Heart left ventricle (tissue), 13 donors: ENCODE data around the gene ZSWIM4.

Source experiments
- POLR2A ChIP-seq, 2 donors: fragments of 450-650 bp; IDR thresholded peaks; one replicate each; pipeline ENCODE4 v1.6.1; 2017; ENCODE audit warnings: antibody characterized with exemption in 2 of 2, mild to moderate bottlenecking in 2 of 2, moderate library complexity in 2 of 2
- TF ChIP-seq, protein P1 (sequence below), 12 donors: fragments of 200-600 bp; sonication (generic) in 4 of 12; IDR thresholded peaks; one replicate each; pipeline versions ENCODE4 v1.5.0 to v1.8.0; 2018 to 2022; ENCODE audit warnings: antibody characterized with exemption in 12 of 12, mild to moderate bottlenecking in 5 of 12
- donor health status: ischemic (EF 13 %, LVEDD 7.1; RV severe dilation, severe dysfunction).
- donor health status: DM: no; HTN: yes; CAD: no.
- donor health status: DM: no; HTN: no; CAD: no.
- donor health status: ischemic (EF 25% LVEDD 6.9; RV normal size, moderate dysfunction).
- donor health status: ischemic (EF 25% LVEDD 5.7; RV mildly dilated, moderate dysfunction).
- donor health status: ischemic (EF 35%, LVEDD 5.7; RV mildly dilated, moderate dysfunction).
- donor health status: nonischemic (EF 11% LVEDD 7.7; RV severe dilation, severe dysfunction).
- donor health status: DM: yes; HTN: yes; CAD: no.
- donor health status: PGD.
- donor health status: ischemic (EF 29% LVEDD 5.4; RV normal size, mild dysfunction).
- donor health status: nonischemic (EF 23%, LVEDD 6.1; RV moderate dilation, normal function).

- TF ChIP-seq, protein P1, sequence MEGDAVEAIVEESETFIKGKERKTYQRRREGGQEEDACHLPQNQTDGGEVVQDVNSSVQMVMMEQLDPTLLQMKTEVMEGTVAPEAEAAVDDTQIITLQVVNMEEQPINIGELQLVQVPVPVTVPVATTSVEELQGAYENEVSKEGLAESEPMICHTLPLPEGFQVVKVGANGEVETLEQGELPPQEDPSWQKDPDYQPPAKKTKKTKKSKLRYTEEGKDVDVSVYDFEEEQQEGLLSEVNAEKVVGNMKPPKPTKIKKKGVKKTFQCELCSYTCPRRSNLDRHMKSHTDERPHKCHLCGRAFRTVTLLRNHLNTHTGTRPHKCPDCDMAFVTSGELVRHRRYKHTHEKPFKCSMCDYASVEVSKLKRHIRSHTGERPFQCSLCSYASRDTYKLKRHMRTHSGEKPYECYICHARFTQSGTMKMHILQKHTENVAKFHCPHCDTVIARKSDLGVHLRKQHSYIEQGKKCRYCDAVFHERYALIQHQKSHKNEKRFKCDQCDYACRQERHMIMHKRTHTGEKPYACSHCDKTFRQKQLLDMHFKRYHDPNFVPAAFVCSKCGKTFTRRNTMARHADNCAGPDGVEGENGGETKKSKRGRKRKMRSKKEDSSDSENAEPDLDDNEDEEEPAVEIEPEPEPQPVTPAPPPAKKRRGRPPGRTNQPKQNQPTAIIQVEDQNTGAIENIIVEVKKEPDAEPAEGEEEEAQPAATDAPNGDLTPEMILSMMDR (IDR thresholded peaks at IDR 0.05), result no peak
- TF ChIP-seq POLR2A (IDR thresholded peaks at IDR 0.05), result no peak
These were observed 53.1 kb downstream of the ZSWIM4 start for GRCh38 chr19:13848340-13848677.
